ENCODE data around the gene LRRK1.

LRRK1 gene

GRCh38 chr15:100988297-100988696 lies 69.1 kb downstream of the LRRK1 start:
- no peak for DNase-seq (ENCODE audit: low read depth)
- no peak overlapping the region for H3K4me3 ChIP-seq (ENCODE audit: low read length)
- no peak for TF ChIP-seq CTCF (conservative IDR thresholded peaks at IDR 0.05; ENCODE audit: low read length)

GRCh38 chr15:100988857-100989256 lies 69.7 kb downstream of the LRRK1 start:
- H3K4me3 ChIP-seq (ENCODE audit: low read length): no peak overlapping the region
- DNase-seq (ENCODE audit: low read depth): no peak
- no peak for TF ChIP-seq CTCF (conservative IDR thresholded peaks at IDR 0.05; ENCODE audit: low read length)

GRCh38 chr15:100994597-100995446 lies 75.7 kb downstream of the LRRK1 start:
- no peak for TF ChIP-seq CTCF (conservative IDR thresholded peaks at IDR 0.05; ENCODE audit: low read length)
- DNase-seq (ENCODE audit: low read depth): no peak
- no peak overlapping the region for H3K4me3 ChIP-seq (ENCODE audit: low read length)

GRCh38 chr15:100995471-100996430 lies 76.6 kb downstream of the LRRK1 start:
- no peak for DNase-seq (ENCODE audit: low read depth)
- no peak for TF ChIP-seq CTCF (conservative IDR thresholded peaks at IDR 0.05; ENCODE audit: low read length)
- no peak overlapping the region for H3K4me3 ChIP-seq (ENCODE audit: low read length)

- DNase-seq (ENCODE audit: low read depth): peak; percentile 59
- no peak for TF ChIP-seq CTCF (conservative IDR thresholded peaks at IDR 0.05; ENCODE audit: low read length)
Measured at GRCh38 chr15:100997442-100997841, 78.3 kb downstream of the LRRK1 start.

GRCh38 chr15:100998630-100999029 lies 79.5 kb downstream of the LRRK1 start:
- no peak overlapping the region for H3K4me3 ChIP-seq (ENCODE audit: low read length)
- no peak for DNase-seq (ENCODE audit: low read depth)
- no peak for TF ChIP-seq CTCF (conservative IDR thresholded peaks at IDR 0.05; ENCODE audit: low read length)

More at GRCh38 chr15:100997442-100997841, 78.3 kb downstream of the LRRK1 start:
- no peak overlapping the region for H3K4me3 ChIP-seq (ENCODE audit: low read length)

Measured in AG10803 (cell line).